A673 (cell line): ENCODE results near the gene POU6F1.

Experiments
- CTCF ChIP-seq: fragments of 300-800, 200-600 bp; sonication (generic); conservative IDR thresholded peaks from 2 replicates; pipeline ENCODE4 v1.5.1; 2017; ENCODE audit warnings: low read depth, mild to moderate bottlenecking, antibody characterized with exemption, low read length, moderate library complexity, mixed read lengths
- EZH2 ChIP-seq: fragments of 200-600 bp; sonication (generic); IDR thresholded peaks from 2 replicates; pipeline ENCODE4 v1.6.1; 2017; ENCODE audit warnings: borderline replicate concordance, low read depth, mild to moderate bottlenecking, mixed read lengths, antibody characterized with exemption, low read length; ENCODE audit not compliant: poor library complexity, severe bottlenecking

GRCh38 chr12:51156245-51156765 is 61.6 kb downstream of the POU6F1 start:
- TF ChIP-seq EZH2 (no peak), CTCF (no peak)
